ENCODE measurements around the gene PTGIR. TPM values are rescaled to one million over a fixed set of nuclear protein-coding genes. Genes with fewer than 3 reads are reported as not detected.

Gene PTGIR
- total and polyA plus RNA-seq, 10 of the 15 experiments (the other 5 are each of a cell fraction or from before 2014, with no cell fraction given) = 0.34 to 29.1 (median 9.9) TPM

- TF ChIP-seq ZNF687 (IDR thresholded peaks at IDR 0.05) = no peak
Observed at GRCh38 chr19:46586294-46586693, 38.6 kb downstream of the PTGIR start (continued).

GRCh38 chr19:46585539-46585938 lies 39.4 kb downstream of the PTGIR start:
- H3K9ac ChIP-seq (ENCODE audit: control insufficient read depth, insufficient read depth, low read length) = no peak overlapping the region
- H3K9me3 ChIP-seq (replicated peaks; ENCODE audit: control insufficient read depth, insufficient read depth, low read length) = no peaks in the 10 kb centered on the region
- ChIA-PET SMC1A (ENCODE audit: uncharacterized antibody, unreplicated experiment) (no interaction called here), RAD21 (ENCODE audit: unreplicated experiment) (no interaction called here), CTCF (interaction anchor here (0.7 to 1.2 kb wide), 3 partner anchors 13 to 137 kb away, joined by 3 read pairs; no protein-coding TSS in a partner anchor), POLR2A (no interaction called here)
- no TSS peak for BruUV-seq (replicated peaks)
- no peaks in the 10 kb centered on the region for H3K27me3 ChIP-seq (replicated peaks in 1 of 2; ENCODE audit: control insufficient read depth in 2 of 2, insufficient read depth in 2 of 2, low read length in 1 of 2)
- TF ChIP-seq TCF3 (IDR thresholded peaks at IDR 0.05; ENCODE audit: borderline replicate concordance, insufficient read depth, low read depth, low read length) (no peak), ZNF384 (IDR thresholded peaks at IDR 0.05; ENCODE audit: borderline replicate concordance, low read depth, low read length) (no peak), POLR2AphosphoS5 (IDR thresholded peaks at IDR 0.05; ENCODE audit: low read length) (no peak), SPI1 (IDR thresholded peaks at IDR 0.05; ENCODE audit: borderline replicate concordance, insufficient read depth, low read depth, low read length) (no peak), ZNF274 (IDR thresholded peaks at IDR 0.05; ENCODE audit: insufficient read depth, insufficient read length) (no peak), ZBTB11 (CRISPR knock-in tag; IDR thresholded peaks at IDR 0.05) (no peak), STAT3 (IDR thresholded peaks at IDR 0.05; ENCODE audit: low read depth, low read length) (no peak)
- 0% methylated on average over 1 of the region's 1 CpG for WGBS (ENCODE audit: insufficient coverage, insufficient replicate concordance, low lambda C conversion rate, missing lambda C conversion rate)
- no peak for DNase-seq (ENCODE audit: low read depth, low spot score)
- in situ Hi-C loops (cut with MboI) = no loop called here
- no peaks in the 10 kb centered on the region for H3K79me2 ChIP-seq (ENCODE audit: control insufficient read depth, insufficient read depth, low read length)
- no peaks in the 10 kb centered on the region for H3K4me1 ChIP-seq (ENCODE audit: control insufficient read depth, insufficient read depth, low read length)
- ATAC-seq = no peak
- no peak overlapping the region for H3K4me2 ChIP-seq (ENCODE audit: control insufficient read depth, insufficient read depth)
- no peaks in the 10 kb centered on the region for H4K20me1 ChIP-seq (ENCODE audit: control insufficient read depth, insufficient read depth)
- H2AFZ ChIP-seq (ENCODE audit: control insufficient read depth, low read depth, low read length) = no peak overlapping the region
- no peak overlapping the region for H3K27ac ChIP-seq (ENCODE audit: control insufficient read depth, insufficient read depth)
- H3K36me3 ChIP-seq (ENCODE audit: control insufficient read depth in 2 of 2, insufficient read depth in 2 of 2, low read length in 1 of 2) = no peaks in the 10 kb centered on the region
- intact Hi-C loops (cut with micrococcal nuclease; ENCODE audit: unreplicated experiment) = no loop called here
- FAIRE-seq = no peak
- H3K4me3 ChIP-seq = no peak overlapping the region

Data from GM12878 (cell line).